Activated CD4-positive, alpha-beta T cell treated with anti-CD3 and anti-CD28 coated beads for 4 hours (primary cell): ENCODE data around the gene MYO1B.

Source experiments
- DNase-seq, 2 donors: peaks; one replicate each; pipeline ENCODE4 v3.0.0-alpha.2; 2020

MYO1B gene

GRCh38 chr2:191369034-191369433 lies 123.8 kb downstream of the MYO1B start:
- DNase-seq: no peak

DNA sequence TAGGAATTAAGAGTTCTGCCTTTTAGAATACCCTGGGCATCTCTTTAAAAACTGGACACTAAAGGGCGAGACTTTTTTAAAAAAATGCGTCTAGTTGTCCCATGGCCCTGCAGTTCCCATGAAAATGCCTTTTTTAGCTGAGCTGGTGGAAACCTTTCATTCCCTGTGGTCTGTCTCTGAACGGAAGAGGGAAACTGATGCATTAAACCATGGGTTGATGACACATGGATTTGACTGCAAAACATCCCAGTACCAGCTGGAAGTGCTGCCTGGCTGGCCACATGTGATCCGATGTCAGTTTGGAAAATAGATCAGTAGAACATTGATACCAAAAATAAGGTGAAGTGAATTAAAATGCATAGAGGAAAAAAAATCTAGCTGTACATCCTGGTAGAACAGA lies 129.2 kb downstream of the MYO1B start:
- no peak for DNase-seq

DNA sequence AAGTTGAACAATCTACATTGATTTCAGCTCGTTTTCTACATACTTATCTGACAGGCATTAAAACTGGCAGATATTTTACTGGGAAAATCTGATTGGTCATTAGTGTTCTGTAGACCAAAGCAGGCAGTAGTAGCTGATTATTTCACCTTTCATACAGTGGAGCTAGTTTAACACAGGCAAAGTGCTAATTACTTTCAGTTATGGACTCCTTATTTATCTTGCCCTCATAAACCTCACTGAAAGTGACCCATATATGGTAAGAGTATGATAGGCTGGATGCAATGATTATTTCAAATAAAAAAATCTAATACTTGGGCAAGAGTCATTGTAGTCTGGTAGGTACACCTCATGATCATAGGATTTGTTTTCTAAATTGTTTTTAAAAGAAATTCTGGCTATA lies 129.7 kb downstream of the MYO1B start:
- DNase-seq: no peak

DNA sequence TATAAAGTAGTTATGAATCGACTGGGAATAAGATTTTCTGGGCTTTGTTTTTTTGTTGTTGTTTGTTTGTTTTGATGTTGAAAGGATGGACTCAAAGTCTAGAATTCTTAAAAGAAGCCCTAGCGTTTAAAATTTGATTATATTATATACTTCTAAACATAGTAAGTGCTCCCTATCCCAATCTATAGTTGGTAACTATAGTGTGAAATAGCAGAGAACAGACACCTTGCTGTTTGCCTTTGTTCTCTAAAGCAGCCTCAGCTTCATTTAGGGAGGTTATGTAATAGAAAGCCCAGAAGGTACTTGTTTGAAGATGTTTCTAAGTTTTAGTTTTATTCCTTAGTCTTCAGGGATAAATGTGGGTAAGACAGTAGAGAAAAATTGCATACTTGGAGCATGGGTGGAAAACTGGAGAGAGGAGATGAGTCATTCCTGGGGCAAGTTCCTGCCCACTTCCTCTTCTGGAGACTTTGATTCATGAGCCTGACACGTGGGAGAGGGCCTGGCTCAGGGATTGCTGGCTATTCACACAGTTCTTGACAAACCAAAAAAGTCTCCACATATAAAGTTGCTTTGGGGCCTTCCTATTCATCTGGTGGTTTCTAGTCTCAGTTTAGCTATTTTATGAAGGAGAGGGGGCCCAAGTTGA lies 131.9 kb downstream of the MYO1B start:
- no peak for DNase-seq

DNA sequence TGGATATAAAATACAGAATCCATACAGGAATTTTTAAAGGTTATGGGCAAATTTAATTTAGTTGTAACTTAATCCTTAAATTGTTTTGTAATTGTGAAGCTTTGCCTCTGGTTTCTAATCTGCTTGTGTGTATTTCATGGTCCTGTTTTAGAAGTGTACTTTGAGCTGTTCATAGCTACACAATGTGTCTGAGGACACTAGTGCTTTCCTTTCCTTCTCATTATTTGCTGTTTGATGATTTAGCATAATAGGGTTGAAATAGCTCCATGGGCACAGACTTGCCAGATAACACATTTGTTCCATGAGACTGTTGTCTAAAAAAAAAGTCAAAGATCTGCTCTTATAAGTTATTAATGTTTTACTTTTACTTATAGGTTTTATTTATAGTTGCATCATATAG lies 134.2 kb downstream of the MYO1B start:
- no peak for DNase-seq

GRCh38 chr2:191382801-191383200 lies 137.6 kb downstream of the MYO1B start:
- no peak for DNase-seq

DNA sequence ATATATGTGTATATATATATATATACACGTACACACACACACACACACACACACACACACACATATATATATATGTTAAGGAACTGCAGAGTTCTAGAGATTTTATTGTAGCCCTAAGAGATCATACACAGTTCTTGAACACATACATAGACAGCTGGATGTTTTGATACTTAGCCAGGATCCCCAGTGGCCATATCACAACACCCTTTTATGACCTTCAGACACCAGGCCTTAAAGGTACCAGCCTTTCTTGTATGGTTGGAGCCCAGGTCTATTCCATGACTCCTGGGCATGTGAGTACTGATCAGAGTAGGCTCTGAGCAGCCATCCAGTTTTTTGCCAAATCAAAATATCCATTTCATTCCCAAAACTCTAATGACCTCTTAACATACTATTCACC lies 138.3 kb downstream of the MYO1B start:
- DNase-seq: no peak

DNA sequence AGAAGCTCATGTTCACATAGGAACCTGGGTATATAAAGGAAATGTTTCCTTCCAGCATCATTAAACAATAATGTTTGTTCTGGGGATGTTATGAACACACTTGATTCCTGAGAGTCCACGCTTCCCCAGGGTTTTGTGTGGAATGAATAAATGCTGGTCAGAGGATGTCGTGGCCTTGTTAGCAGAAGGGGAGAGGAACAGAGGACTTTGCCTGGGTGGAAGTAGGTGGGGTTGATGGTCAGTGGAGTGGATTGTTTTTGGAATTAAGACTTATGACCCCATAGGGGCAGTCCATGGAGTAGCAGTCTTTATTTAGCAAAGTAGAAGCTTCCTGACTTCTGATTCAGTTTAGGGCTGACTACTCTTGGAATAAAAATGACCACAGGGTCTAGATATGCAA lies 139.6 kb downstream of the MYO1B start:
- no peak for DNase-seq

GRCh38 chr2:191385416-191386160 lies 140.4 kb downstream of the MYO1B start:
- DNase-seq: no peak

- no peak for DNase-seq
Observed at GRCh38 chr2:191386938-191387536, 141.8 kb downstream of the MYO1B start.

DNA sequence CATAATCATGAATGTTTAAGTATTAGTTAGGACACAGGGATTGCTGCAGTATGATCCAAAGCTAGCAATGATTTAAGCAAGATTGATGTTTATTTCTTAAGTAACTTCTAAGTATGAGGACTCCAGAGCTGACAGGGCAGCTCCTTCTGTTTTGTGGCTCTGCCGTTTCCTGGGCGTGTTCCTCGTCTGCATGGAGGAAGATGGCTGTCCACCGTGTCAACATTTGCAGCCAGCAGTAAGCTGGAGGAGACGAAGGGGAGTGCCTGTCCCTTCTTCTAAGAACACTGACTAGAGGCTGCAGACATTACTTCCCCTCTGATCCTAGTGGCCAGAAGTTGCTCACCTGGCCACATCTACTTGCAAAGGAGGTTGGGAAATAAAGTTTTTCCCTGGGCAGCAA lies 144.1 kb downstream of the MYO1B start:
- no peak for DNase-seq

DNA sequence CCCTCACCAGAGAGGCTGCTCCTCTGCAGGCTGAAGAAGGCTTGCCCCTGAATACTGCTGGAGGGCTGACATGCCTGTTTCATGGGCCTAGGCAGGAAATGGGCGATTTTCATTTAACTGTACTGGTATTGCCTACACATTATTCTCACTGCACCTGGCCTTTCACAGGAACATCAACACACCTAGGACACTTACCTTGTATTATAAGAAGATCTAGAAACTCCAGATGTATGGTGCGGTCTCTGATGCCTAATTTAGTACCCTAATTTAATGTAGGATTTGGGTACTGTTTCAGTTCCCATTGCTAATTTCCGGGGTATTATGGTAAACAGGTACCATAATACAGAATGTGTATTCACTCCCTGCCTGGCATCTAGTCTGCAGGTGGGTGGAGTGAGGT lies 146.0 kb downstream of the MYO1B start:
- no peak for DNase-seq

DNA sequence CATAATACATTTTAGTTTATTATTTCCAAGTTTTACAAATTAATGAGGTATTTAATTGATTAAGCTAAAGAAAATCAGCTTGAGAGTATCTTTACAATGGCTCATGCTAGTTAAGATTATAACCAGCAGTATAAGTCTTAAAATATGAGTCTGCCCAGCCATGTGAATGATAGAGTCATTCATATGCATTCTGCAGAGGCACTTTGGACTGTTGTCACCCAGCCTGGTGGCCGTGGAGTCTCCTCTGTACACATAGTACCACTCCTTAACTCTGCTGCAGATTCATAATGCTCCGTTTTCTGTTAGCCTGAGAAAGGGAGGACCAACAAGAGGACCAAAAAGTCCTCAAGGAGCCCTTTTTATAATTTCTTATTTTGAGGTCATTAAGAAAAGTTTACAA lies 148.8 kb downstream of the MYO1B start:
- DNase-seq: no peak

DNA sequence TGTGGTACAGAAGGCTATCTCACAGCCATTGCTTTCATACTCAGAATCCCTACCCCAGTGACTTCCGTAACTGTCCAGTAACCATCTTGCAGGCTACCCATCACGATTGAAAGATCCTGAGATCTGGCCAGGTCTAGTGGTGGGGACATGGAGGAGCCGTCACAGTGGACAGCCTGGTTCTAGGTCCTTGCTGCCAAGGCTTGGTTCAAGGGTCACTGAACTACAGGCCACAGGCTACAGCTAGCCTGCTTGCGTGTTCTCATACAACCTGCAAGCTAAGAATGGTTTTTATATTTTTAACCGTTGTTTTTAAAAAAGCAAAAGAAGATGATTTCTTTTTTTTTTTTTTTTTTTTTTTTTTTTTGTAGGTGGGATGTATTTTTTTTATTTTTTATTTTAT lies 151.6 kb downstream of the MYO1B start:
- no peak for DNase-seq

DNA sequence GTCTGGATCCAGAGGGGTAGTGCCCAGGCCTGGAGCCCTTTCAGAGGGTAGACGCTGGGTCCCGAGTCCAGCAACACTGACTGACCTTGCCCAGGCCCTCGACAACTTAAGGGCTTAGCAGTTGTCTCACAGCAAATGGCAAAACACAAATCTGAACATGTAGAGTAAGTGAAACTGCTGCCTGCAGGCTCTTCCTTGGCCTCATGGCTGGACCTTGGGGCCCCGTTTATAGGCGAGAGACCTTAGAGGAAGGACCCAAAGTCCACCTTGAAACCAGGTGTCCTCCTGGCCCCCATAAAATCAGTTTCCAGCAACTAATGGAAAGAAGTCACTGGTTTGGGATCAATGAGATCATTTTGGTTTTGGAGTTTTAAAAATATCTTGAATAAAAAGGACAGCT lies 154.4 kb downstream of the MYO1B start:
- DNase-seq: no peak

- DNase-seq: no peak
Observed at GRCh38 chr2:191401287-191401686, 156.1 kb downstream of the MYO1B start.

- no peak for DNase-seq
Observed at GRCh38 chr2:191402966-191403565, 157.9 kb downstream of the MYO1B start.

- DNase-seq: no peak
Observed at GRCh38 chr2:191404568-191404991, 159.4 kb downstream of the MYO1B start.

DNA sequence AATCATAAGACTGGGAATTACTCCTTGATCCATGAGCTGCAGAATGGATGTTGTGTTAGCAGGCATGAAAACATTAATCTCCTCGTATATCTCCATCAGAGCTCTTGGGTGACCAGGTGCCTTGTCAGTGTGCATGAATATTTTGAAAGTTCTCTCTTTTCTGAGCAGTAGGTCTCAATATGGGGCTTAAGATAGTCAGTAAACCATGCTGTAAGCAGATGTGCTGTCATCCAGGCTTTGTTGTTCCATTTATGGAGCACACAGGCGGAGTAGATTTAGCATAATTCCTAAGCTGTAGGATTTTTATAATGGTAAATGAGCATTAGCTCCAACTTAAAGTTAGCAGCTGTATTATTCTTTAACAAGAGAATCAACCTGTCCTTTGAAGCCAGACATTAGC lies 160.3 kb downstream of the MYO1B start:
- DNase-seq: no peak

- DNase-seq: no peak
Observed at GRCh38 chr2:191410646-191411436, 165.6 kb downstream of the MYO1B start.

DNA sequence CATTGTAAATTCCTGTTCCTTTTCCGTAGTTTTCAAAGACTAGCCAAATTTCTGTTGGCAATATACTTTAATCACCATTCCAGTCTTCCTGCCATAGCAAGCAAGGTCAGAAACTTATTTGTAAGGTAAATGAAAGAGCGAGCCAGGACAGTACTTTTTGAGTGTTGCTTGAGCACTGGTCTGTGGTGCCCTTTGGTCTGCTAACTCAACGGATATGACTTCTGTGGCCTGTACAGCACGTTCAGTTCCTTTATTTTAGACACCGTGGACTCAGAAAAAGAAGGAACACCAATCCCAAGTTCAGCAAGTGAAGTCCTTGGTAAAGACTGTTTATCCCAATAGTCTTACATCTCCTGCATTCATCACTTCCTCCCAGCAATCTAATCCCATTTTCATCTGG lies 166.3 kb downstream of the MYO1B start:
- no peak for DNase-seq

GRCh38 chr2:191412353-191412752 lies 167.1 kb downstream of the MYO1B start:
- DNase-seq: no peak

DNA sequence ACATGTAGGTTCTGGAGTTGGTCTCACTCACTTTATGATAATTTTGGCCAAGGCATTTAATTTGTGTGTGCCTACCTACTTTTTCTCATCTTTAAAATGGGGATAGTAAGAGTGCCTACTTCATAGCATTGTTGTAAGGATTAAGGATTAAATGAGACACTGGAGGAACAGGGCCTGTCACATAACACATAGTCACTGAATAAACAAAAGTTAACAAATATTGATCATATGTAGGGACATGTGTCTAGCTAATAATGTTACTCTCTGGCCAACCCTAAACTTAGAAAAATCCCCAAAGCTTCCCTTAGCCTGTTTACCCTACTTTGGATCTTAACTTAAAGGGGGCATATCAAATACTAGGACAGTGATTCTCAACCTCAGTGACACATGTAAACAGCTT lies 169.9 kb downstream of the MYO1B start:
- no peak for DNase-seq
